HEK293 (cell line): ENCODE data around the gene FNDC11.

Experiments used
- TCF7L2 ChIP-seq: IDR thresholded peaks from 2 replicates; pipeline ENCODE4 v1.6.1; 2011; ENCODE audit warnings: low read depth, mild to moderate bottlenecking, inconsistent platforms, low read length, moderate library complexity, borderline replicate concordance
- YY1 ChIP-seq: fragments of 450-650 bp; formaldehyde crosslinking; IDR thresholded peaks from 2 replicates; pipeline ENCODE4 v1.5.1; 2018; ENCODE audit warnings: missing biosample characterization, missing genetic modification characterization
- ZNF184 ChIP-seq: fragments of 450-650 bp; IDR thresholded peaks from 2 replicates; pipeline ENCODE4 v1.5.1; 2018; ENCODE audit warnings: missing biosample characterization, mild to moderate bottlenecking, missing genetic modification characterization
- ZNF239 ChIP-seq: fragments of 450-650 bp; formaldehyde crosslinking; IDR thresholded peaks from 2 replicates; pipeline ENCODE4 v1.5.1; 2016; ENCODE audit warnings: missing biosample characterization, missing genetic modification characterization
- ZNF274 ChIP-seq, 2 experiments: fragments of 200-500 bp in 1 of 2; fragments of 450-650 bp in 1 of 2; sonication (Bioruptor generic) in 1 of 2; formaldehyde crosslinking in 1 of 2; IDR thresholded peaks; 2 replicates each; pipeline versions ENCODE4 v1.5.1 to v1.6.1; 2014 to 2016; ENCODE audit warnings: borderline replicate concordance in 1 of 2, inconsistent platforms in 1 of 2, low read length in 1 of 2, missing biosample characterization in 1 of 2, missing genetic modification characterization in 1 of 2
- ZNF48 ChIP-seq: fragments of 450-650 bp; formaldehyde crosslinking; IDR thresholded peaks from 2 replicates; pipeline ENCODE4 v1.5.1; 2016; ENCODE audit warnings: missing biosample characterization, missing genetic modification characterization
- ZNF600 ChIP-seq: fragments of 450-650 bp; formaldehyde crosslinking; IDR thresholded peaks from 2 replicates; pipeline ENCODE4 v1.5.1; 2016; ENCODE audit warnings: missing biosample characterization, missing genetic modification characterization
- ZNF629 ChIP-seq: fragments of 450-650 bp; formaldehyde crosslinking; IDR thresholded peaks from 2 replicates; pipeline ENCODE4 v1.5.1; 2017; ENCODE audit warnings: missing biosample characterization, missing genetic modification characterization
- TF ChIP-seq, protein P1 (sequence below): fragments of 450-650 bp; formaldehyde crosslinking; IDR thresholded peaks from 2 replicates; pipeline ENCODE4 v1.5.1; 2016; ENCODE audit warnings: missing biosample characterization, missing genetic modification characterization
- TF ChIP-seq, protein P2 (sequence below): fragments of 450-650 bp; formaldehyde crosslinking; IDR thresholded peaks from 2 replicates; pipeline ENCODE4 v1.5.1; 2016; ENCODE audit warnings: missing biosample characterization, missing genetic modification characterization
- TF ChIP-seq, protein P3 (sequence below): fragments of 450-650 bp; formaldehyde crosslinking; IDR thresholded peaks from 2 replicates; pipeline ENCODE4 v1.5.1; 2016; ENCODE audit warnings: missing biosample characterization, missing genetic modification characterization, low read depth
- TF ChIP-seq, protein P4 (sequence below): IDR thresholded peaks from 2 replicates; pipeline ENCODE4 v1.6.1; 2011; ENCODE audit warnings: mild to moderate bottlenecking, low read depth, low read length, borderline replicate concordance
- TF ChIP-seq, protein P5 (sequence below): fragments of 450-650 bp; formaldehyde crosslinking; IDR thresholded peaks from 2 replicates; pipeline ENCODE4 v1.5.1; 2016; ENCODE audit warnings: missing biosample characterization, missing genetic modification characterization

DNA sequence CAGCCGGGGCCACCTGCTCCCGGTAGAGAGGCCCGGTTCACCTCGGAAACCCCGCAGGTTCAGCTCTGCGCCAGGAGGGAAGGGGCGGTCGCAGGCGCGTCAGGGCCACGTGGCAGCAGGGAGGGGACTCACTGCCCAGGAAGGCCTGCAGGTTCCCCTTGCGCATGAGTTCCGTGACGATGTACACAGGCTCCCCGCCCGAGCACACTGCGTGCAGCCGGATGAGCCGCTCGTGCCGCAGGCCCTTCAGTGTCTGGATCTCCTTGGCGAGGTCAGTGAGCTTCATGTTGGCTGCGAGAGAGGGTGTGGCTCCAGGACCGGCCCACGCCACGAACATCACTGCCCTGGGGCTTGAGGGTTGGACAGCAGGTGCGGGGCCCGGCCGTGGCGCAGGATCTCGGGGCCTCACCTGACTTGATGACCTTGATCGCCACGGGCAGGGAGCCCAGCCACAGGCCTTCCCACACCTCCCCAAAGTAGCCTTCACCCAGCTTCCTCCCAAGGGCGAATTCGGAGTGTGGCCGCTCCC is 11.9 kb upstream of the FNDC11 start:
- TF ChIP-seq TCF7L2: no peak
- TF ChIP-seq, protein P1, sequence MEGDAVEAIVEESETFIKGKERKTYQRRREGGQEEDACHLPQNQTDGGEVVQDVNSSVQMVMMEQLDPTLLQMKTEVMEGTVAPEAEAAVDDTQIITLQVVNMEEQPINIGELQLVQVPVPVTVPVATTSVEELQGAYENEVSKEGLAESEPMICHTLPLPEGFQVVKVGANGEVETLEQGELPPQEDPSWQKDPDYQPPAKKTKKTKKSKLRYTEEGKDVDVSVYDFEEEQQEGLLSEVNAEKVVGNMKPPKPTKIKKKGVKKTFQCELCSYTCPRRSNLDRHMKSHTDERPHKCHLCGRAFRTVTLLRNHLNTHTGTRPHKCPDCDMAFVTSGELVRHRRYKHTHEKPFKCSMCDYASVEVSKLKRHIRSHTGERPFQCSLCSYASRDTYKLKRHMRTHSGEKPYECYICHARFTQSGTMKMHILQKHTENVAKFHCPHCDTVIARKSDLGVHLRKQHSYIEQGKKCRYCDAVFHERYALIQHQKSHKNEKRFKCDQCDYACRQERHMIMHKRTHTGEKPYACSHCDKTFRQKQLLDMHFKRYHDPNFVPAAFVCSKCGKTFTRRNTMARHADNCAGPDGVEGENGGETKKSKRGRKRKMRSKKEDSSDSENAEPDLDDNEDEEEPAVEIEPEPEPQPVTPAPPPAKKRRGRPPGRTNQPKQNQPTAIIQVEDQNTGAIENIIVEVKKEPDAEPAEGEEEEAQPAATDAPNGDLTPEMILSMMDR: no peak
- TF ChIP-seq, protein P2, sequence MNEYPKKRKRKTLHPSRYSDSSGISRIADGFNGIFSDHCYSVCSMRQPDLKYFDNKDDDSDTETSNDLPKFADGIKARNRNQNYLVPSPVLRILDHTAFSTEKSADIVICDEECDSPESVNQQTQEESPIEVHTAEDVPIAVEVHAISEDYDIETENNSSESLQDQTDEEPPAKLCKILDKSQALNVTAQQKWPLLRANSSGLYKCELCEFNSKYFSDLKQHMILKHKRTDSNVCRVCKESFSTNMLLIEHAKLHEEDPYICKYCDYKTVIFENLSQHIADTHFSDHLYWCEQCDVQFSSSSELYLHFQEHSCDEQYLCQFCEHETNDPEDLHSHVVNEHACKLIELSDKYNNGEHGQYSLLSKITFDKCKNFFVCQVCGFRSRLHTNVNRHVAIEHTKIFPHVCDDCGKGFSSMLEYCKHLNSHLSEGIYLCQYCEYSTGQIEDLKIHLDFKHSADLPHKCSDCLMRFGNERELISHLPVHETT (tag by site-specific recombination): no peak
- TF ChIP-seq ZNF600: no peak
- TF ChIP-seq, protein P3, sequence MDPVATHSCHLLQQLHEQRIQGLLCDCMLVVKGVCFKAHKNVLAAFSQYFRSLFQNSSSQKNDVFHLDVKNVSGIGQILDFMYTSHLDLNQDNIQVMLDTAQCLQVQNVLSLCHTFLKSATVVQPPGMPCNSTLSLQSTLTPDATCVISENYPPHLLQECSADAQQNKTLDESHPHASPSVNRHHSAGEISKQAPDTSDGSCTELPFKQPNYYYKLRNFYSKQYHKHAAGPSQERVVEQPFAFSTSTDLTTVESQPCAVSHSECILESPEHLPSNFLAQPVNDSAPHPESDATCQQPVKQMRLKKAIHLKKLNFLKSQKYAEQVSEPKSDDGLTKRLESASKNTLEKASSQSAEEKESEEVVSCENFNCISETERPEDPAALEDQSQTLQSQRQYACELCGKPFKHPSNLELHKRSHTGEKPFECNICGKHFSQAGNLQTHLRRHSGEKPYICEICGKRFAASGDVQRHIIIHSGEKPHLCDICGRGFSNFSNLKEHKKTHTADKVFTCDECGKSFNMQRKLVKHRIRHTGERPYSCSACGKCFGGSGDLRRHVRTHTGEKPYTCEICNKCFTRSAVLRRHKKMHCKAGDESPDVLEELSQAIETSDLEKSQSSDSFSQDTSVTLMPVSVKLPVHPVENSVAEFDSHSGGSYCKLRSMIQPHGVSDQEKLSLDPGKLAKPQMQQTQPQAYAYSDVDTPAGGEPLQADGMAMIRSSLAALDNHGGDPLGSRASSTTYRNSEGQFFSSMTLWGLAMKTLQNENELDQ (tag by site-specific recombination): no peak
- TF ChIP-seq ZNF239: no peak
- TF ChIP-seq, protein P4, sequence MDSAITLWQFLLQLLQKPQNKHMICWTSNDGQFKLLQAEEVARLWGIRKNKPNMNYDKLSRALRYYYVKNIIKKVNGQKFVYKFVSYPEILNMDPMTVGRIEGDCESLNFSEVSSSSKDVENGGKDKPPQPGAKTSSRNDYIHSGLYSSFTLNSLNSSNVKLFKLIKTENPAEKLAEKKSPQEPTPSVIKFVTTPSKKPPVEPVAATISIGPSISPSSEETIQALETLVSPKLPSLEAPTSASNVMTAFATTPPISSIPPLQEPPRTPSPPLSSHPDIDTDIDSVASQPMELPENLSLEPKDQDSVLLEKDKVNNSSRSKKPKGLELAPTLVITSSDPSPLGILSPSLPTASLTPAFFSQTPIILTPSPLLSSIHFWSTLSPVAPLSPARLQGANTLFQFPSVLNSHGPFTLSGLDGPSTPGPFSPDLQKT: no peak
- TF ChIP-seq ZNF629 (tag by site-specific recombination): no peak
- TF ChIP-seq ZNF184 (tag by site-specific recombination): no peak
- TF ChIP-seq YY1 (tag by site-specific recombination): no peak
- TF ChIP-seq, protein P5, sequence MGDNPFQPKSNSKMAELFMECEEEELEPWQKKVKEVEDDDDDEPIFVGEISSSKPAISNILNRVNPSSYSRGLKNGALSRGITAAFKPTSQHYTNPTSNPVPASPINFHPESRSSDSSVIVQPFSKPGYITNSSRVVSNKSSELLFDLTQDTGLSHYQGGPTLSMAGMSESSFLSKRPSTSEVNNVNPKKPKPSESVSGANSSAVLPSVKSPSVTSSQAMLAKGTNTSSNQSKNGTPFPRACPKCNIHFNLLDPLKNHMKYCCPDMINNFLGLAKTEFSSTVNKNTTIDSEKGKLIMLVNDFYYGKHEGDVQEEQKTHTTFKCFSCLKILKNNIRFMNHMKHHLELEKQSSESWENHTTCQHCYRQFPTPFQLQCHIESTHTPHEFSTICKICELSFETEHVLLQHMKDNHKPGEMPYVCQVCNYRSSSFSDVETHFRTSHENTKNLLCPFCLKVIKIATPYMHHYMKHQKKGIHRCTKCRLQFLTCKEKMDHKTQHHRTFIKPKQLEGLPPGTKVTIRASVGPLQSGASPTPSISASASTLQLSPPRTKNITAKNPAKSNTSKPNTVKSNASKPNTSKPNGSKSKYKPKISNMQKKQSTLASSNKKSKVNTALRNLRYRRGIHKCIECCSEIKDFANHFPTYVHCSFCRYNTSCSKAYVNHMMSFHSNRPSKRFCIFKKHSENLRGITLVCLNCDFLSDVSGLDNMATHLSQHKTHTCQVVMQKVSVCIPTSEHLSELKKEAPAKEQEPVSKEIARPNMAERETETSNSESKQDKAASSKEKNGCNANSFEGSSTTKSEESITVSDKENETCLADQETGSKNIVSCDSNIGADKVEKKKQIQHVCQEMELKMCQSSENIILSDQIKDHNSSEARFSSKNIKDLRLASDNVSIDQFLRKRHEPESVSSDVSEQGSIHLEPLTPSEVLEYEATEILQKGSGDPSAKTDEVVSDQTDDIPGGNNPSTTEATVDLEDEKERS: no peak
- no peak for TF ChIP-seq ZNF48 (tag by site-specific recombination)
- TF ChIP-seq ZNF274 (IDR thresholded peaks at IDR 0.05; ENCODE audit: low read length): no peak
- no peak for TF ChIP-seq ZNF274 (tag by site-specific recombination; IDR thresholded peaks at IDR 0.05; ENCODE audit: borderline replicate concordance)
